MCF 10A (cell line): ENCODE data around the gene CYGB. TPM values are rescaled to one million over a fixed set of nuclear protein-coding genes. Genes with fewer than 3 reads are reported as not detected.

Experiments used
- BruUV-seq: library from RNA; stranded (reverse); fragments of 400-500 nt; replicated peaks from 2 replicates; lab custom pipeline; 2021; lab: Mats Ljungman, UMichigan
- CTCF ChIA-PET: fragments of 300-600 bp; sonication (Branson Sonifier 250); formaldehyde crosslinking; extraction: SDS; loops from one replicate; lab custom pipeline; 2021; ENCODE audit warnings: antibody characterized with exemption, inconsistent platforms; lab: Yijun Ruan, JAX
- POLR2A ChIA-PET: fragments of 300-600, 350-650 bp; sonication (Branson Sonifier 250); formaldehyde crosslinking; extraction: SDS; loops from one replicate; lab custom pipeline; 2020; ENCODE audit warnings: antibody characterized with exemption, inconsistent platforms; lab: Yijun Ruan, JAX
- DNase-seq: peaks from one replicate; pipeline ENCODE4 v3.0.0-alpha.2; 2018; ENCODE audit not compliant: unreplicated experiment
- H3K27ac Mint-ChIP-seq: one replicate; pipeline ENCODE4 v1.8.0; 2022; ENCODE audit warnings: mild to moderate bottlenecking, low read depth, mixed read lengths; ENCODE audit not compliant: unreplicated experiment
- H3K27me3 Mint-ChIP-seq: one replicate; pipeline ENCODE4 v1.8.0; 2022; ENCODE audit warnings: mixed read lengths; ENCODE audit not compliant: insufficient read depth, unreplicated experiment
- H3K36me3 Mint-ChIP-seq: one replicate; pipeline ENCODE4 v1.8.0; 2022; ENCODE audit warnings: mild to moderate bottlenecking, moderate library complexity, mixed read lengths; ENCODE audit not compliant: insufficient read depth, unreplicated experiment
- H3K4me1 Mint-ChIP-seq: one replicate; pipeline ENCODE4 v1.8.0; 2022; ENCODE audit warnings: mixed read lengths; ENCODE audit not compliant: insufficient read depth, unreplicated experiment
- H3K4me3 Mint-ChIP-seq: one replicate; pipeline ENCODE4 v1.8.0; 2022; ENCODE audit warnings: mild to moderate bottlenecking, moderate library complexity, mixed read lengths; ENCODE audit not compliant: unreplicated experiment
- H3K9me3 Mint-ChIP-seq: one replicate; pipeline ENCODE4 v1.8.0; 2022; ENCODE audit warnings: mixed read lengths; ENCODE audit not compliant: unreplicated experiment
- CTCF ChIP-seq: fragments of 200-600 bp; IDR thresholded peaks from one replicate; pipeline ENCODE4 v1.8.0; 2022; ENCODE audit warnings: antibody characterized with exemption, mild to moderate bottlenecking; ENCODE audit not compliant: unreplicated experiment
- intact Hi-C: fragments of 100-400 bp; cut with micrococcal nuclease; formaldehyde crosslinking; loops from 2 replicates; pipeline ENCODE4 v1.14.1; 2022
- total RNA-seq: library from RNA; stranded (reverse); gene quantifications from 2 replicates; pipeline ENCODE4 v1.2.3, GENCODE V29; 2022

Gene CYGB
- total RNA-seq, 1 experiment from 2014 or later = not detected

GRCh38 chr17:76532072-76532651 is 5.3 kb downstream of the CYGB start:
- ChIA-PET POLR2A (interaction anchor here (1.1 to 4.5 kb wide), 4 partner anchors 19 to 204 kb away, joined by 3 to 29 read pairs (median 5); no protein-coding TSS in a partner anchor), CTCF (interaction anchor here (0.6 to 1.1 kb wide), 5 partner anchors 15 to 1989 kb away, joined by 3 to 5 read pairs (median 3); no protein-coding TSS in a partner anchor)
- Mint-ChIP-seq H3K36me3 (no peaks in the 10 kb centered on the region), H3K9me3 (no peaks in the 10 kb centered on the region), H3K27me3 (no peaks in the 10 kb centered on the region), H3K4me1 (peaks cover 18% of the 10 kb centered on the region), H3K4me3 (no peak overlapping the region), H3K27ac (no peak overlapping the region)
- intact Hi-C loops = no loop called here
- DNase-seq = peak; percentile 57
- TF ChIP-seq CTCF = no peak
- no TSS peak for BruUV-seq

- DNase-seq = no peak
- no peak for TF ChIP-seq CTCF
- Mint-ChIP-seq H3K4me1 (peaks cover 18% of the 10 kb centered on the region), H3K4me3 (no peak overlapping the region), H3K36me3 (no peaks in the 10 kb centered on the region), H3K9me3 (no peaks in the 10 kb centered on the region), H3K27ac (no peak overlapping the region), H3K27me3 (no peaks in the 10 kb centered on the region)
- intact Hi-C loops = no loop called here
- CTCF ChIA-PET = interaction anchor here (0.6 to 3.3 kb wide), 3 partner anchors 15 to 1988 kb away, joined by 3 to 18 read pairs (median 3); no protein-coding TSS in a partner anchor
- POLR2A ChIA-PET = interaction anchor here (1.7 to 5.0 kb wide), 3 partner anchors 19 to 28 kb away, joined by 4 to 55 read pairs (median 29); no protein-coding TSS in a partner anchor
- BruUV-seq = no TSS peak
Observed at GRCh38 chr17:76531486-76532038, 5.9 kb downstream of the CYGB start.

- no peak for DNase-seq
- Mint-ChIP-seq H3K27ac (no peak overlapping the region), H3K4me1 (peaks cover 18% of the 10 kb centered on the region), H3K36me3 (no peaks in the 10 kb centered on the region), H3K9me3 (no peaks in the 10 kb centered on the region), H3K27me3 (no peaks in the 10 kb centered on the region), H3K4me3 (no peak overlapping the region)
- no TSS peak for BruUV-seq
- POLR2A ChIA-PET = interaction anchor here (0.6 to 5.0 kb wide), 5 partner anchors 10 to 897 kb away, joined by 3 to 55 read pairs (median 8); partner anchors contain the start of gene PRCD
- no peak for TF ChIP-seq CTCF
- CTCF ChIA-PET = interaction anchor here (0.6 to 3.3 kb wide), 5 partner anchors 15 to 1988 kb away, joined by 3 to 18 read pairs (median 3); no protein-coding TSS in a partner anchor
- intact Hi-C loops = no loop called here
Observed at GRCh38 chr17:76530811-76531485, 6.6 kb downstream of the CYGB start.
